HL-60 (cell line): ENCODE measurements around the gene TLX1.

Experiments used
- GABPA ChIP-seq: IDR thresholded peaks from 2 replicates; pipeline ENCODE4 v1.6.1; 2012; ENCODE audit warnings: low read depth
- REST ChIP-seq: IDR thresholded peaks from 2 replicates; pipeline ENCODE4 v1.6.1; 2012; ENCODE audit warnings: low read depth; ENCODE audit not compliant: insufficient replicate concordance
- TF ChIP-seq, protein P1 (sequence below): IDR thresholded peaks from one replicate; pipeline ENCODE4 v1.5.1; 2011; ENCODE audit warnings: low read length, control low read depth, inconsistent platforms; ENCODE audit not compliant: insufficient read depth

DNA sequence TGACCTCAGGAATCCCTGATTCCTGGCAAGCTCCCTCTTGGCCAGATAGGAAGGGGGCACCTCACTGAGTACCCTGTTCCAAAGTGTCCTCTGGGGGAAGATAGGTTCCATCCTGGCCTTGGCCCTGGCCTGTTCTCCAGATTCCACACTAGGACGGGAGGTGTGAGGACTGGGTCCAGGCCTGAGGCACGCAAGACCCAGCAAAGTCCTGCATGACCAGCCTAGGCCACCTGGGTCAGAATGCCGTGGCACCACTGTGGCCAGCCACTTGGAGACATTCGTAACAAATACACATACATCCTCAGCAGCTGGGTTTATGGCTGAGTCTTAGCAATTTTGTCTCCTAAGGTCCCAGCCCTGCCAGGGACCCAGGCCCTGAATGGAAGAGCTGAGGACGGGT, 23.3 kb upstream of the TLX1 start:
- TF ChIP-seq, protein P1, sequence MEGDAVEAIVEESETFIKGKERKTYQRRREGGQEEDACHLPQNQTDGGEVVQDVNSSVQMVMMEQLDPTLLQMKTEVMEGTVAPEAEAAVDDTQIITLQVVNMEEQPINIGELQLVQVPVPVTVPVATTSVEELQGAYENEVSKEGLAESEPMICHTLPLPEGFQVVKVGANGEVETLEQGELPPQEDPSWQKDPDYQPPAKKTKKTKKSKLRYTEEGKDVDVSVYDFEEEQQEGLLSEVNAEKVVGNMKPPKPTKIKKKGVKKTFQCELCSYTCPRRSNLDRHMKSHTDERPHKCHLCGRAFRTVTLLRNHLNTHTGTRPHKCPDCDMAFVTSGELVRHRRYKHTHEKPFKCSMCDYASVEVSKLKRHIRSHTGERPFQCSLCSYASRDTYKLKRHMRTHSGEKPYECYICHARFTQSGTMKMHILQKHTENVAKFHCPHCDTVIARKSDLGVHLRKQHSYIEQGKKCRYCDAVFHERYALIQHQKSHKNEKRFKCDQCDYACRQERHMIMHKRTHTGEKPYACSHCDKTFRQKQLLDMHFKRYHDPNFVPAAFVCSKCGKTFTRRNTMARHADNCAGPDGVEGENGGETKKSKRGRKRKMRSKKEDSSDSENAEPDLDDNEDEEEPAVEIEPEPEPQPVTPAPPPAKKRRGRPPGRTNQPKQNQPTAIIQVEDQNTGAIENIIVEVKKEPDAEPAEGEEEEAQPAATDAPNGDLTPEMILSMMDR, result no peak
- TF ChIP-seq GABPA (no peak), REST (no peak)
